GM13976 (cell line): ENCODE measurements around the gene SMIM29.
A peak's percentile ranks its signal among the peaks of the same experiment; 100 is the strongest.
"Not testable (repeated sequence)": the region's sequence is repeated elsewhere in the genome, so short reads cannot be mapped to it uniquely, and the experiment has no call there.

Experiments used
- DNase-seq: peaks from one replicate; pipeline ENCODE4 v3.0.0; 2012; ENCODE audit warnings: low spot score
- in situ Hi-C: fragments of 300-500 bp; cut with MboI; formaldehyde crosslinking; loops from one replicate; pipeline ENCODE4 v1.12.0; 2022; ENCODE audit warnings: low sequenced_read_pairs, mixed read lengths, inconsistent platforms; ENCODE audit not compliant: unreplicated experiment
- TF ChIP-seq, protein P1 (sequence below): IDR thresholded peaks from 2 replicates; pipeline ENCODE4 v1.5.1; 2012; ENCODE audit warnings: borderline replicate concordance, mild to moderate bottlenecking; ENCODE audit not compliant: insufficient read depth; ENCODE audit errors: extremely low read depth, missing control alignments, control extremely low read depth

SMIM29 gene

DNA sequence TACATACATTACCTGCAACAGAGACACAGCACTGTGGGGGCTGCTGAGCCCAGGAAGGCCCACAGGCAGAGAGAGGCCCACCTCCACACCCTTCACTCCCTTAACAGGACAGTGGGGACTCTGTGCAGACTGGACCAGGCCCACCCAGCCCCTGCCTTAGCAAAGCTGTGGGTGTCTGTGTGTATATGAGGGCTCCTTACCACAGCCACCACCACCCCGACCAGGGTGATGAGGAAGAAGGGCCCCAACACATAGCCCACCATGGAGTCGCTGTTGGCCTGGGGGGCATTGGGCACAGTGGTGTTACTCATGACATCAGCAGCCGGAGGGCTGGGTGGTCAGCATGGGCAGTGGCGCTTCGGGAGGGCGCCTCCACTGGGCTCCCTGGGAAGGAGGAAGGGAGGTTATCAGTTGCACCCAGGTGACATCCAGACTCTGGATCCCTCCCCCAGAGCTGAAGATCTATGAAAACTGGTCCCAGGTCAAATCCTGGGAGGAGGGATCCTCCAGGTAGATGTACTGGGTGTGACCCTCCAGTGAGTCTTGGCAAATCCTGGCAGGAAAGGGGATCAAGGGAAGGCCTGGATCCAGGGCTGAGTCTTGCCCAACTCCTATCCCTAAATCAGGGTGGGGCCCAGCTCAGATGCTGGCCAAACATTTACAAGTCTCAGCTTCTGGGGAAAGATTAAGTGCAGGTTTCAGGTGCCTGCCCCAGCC lies 1.2 kb downstream of the SMIM29 start:
- in situ Hi-C loops = loop anchor here (10.0 kb wide), 2 partner anchors 53 to 167 kb away; no protein-coding TSS in a partner anchor
- TF ChIP-seq, protein P1, sequence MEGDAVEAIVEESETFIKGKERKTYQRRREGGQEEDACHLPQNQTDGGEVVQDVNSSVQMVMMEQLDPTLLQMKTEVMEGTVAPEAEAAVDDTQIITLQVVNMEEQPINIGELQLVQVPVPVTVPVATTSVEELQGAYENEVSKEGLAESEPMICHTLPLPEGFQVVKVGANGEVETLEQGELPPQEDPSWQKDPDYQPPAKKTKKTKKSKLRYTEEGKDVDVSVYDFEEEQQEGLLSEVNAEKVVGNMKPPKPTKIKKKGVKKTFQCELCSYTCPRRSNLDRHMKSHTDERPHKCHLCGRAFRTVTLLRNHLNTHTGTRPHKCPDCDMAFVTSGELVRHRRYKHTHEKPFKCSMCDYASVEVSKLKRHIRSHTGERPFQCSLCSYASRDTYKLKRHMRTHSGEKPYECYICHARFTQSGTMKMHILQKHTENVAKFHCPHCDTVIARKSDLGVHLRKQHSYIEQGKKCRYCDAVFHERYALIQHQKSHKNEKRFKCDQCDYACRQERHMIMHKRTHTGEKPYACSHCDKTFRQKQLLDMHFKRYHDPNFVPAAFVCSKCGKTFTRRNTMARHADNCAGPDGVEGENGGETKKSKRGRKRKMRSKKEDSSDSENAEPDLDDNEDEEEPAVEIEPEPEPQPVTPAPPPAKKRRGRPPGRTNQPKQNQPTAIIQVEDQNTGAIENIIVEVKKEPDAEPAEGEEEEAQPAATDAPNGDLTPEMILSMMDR = no peak
- DNase-seq = no peak

DNA sequence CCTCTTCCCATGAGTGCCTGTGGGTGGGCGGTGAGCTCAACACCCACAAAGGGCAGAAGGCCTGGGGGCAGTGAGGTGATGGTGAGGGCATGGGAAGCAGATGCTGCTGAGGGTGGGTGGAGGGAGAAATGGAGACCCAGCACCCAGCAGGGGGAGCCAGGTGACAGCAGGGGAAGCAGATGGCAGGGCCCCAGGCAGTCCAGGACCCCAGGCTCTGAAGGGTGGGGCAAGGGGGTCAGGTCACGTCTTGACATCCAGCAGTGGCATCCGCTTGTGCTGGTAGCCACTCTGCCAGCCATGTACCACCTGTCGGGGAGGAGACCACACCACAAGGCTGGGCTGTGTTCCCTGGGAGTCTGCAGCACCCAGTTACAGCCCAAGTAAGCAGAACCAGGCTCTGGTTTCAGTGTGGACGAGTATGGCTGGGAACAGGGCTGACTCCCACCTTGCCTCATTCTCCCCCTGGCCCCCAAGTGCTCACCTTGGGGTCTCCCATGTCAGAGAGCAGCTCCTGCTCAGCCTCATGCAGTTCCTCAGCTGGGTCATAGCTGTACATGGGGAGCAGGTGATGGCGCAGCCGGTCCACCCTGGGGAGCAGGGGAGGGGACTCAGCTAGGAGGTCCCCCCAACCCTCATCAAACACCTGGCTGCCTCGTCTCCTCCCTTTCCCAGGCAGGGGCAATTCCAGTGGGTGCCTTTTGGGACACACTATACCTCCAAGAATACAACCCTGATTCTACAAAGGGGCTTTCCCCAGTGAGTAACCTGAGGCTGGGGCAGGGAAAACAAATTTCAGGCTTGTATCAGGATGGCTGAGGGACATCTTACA lies 2.0 kb downstream of the SMIM29 start:
- TF ChIP-seq, protein P1 = peak; percentile 81
- peak; percentile 73 for DNase-seq
- in situ Hi-C loops = loop anchor here (10.0 kb wide), 2 partner anchors 52 to 168 kb away; no protein-coding TSS in a partner anchor

DNA sequence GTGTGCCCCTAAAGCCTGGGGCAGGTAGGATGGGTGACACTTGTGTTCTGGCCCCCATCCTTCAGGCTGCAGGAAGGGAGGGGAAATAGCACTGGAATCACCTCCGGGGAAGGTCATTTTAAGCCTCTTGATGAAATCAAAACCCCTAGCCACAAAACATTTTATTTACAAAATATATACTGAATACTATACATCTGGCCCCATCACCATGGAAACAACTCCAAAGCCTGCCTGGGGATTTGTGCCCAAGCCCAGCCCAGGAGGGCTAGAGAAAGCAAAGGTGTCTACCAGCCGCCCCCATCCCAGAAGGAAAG lies 2.6 kb downstream of the SMIM29 start:
- TF ChIP-seq, protein P1 = no peak
- in situ Hi-C loops = loop anchor here (10.0 kb wide), 2 partner anchors 51 to 169 kb away; no protein-coding TSS in a partner anchor
- DNase-seq = no peak

DNA sequence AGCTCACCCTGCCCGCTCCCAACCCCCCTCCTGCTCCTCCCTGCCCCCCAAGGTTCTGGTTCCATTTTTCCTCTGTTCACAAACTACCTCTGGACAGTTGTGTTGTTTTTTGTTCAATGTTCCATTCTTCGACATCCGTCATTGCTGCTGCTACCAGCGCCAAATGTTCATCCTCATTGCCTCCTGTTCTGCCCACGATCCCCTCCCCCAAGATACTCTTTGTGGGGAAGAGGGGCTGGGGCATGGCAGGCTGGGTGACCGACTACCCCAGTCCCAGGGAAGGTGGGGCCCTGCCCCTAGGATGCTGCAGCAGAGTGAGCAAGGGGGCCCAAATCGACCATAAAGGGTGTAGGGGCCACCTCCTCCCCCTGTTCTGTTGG lies 3.1 kb downstream of the SMIM29 start:
- DNase-seq = not testable (repeated sequence)
- in situ Hi-C loops = loop anchor here (10.0 kb wide), 2 partner anchors 51 to 169 kb away; no protein-coding TSS in a partner anchor

DNA sequence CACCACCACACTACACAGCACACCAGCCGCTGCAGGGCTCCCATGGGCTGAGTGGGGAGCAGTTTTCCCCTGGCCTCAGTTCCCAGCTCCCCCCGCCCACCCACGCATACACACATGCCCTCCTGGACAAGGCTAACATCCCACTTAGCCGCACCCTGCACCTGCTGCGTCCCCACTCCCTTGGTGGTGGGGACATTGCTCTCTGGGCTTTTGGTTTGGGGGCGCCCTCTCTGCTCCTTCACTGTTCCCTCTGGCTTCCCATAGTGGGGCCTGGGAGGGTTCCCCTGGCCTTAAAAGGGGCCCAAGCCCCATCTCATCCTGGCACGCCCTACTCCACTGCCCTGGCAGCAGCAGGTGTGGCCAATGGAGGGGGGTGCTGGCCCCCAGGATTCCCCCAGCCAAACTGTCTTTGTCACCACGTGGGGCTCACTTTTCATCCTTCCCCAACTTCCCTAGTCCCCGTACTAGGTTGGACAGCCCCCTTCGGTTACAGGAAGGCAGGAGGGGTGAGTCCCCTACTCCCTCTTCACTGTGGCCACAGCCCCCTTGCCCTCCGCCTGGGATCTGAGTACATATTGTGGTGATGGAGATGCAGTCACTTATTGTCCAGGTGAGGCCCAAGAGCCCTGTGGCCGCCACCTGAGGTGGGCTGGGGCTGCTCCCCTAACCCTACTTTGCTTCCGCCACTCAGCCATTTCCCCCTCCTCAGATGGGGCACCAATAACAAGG lies 3.6 kb downstream of the SMIM29 start:
- in situ Hi-C loops = loop anchor here (10.0 kb wide), 2 partner anchors 50 to 170 kb away; no protein-coding TSS in a partner anchor
- DNase-seq = not testable (repeated sequence)

DNA sequence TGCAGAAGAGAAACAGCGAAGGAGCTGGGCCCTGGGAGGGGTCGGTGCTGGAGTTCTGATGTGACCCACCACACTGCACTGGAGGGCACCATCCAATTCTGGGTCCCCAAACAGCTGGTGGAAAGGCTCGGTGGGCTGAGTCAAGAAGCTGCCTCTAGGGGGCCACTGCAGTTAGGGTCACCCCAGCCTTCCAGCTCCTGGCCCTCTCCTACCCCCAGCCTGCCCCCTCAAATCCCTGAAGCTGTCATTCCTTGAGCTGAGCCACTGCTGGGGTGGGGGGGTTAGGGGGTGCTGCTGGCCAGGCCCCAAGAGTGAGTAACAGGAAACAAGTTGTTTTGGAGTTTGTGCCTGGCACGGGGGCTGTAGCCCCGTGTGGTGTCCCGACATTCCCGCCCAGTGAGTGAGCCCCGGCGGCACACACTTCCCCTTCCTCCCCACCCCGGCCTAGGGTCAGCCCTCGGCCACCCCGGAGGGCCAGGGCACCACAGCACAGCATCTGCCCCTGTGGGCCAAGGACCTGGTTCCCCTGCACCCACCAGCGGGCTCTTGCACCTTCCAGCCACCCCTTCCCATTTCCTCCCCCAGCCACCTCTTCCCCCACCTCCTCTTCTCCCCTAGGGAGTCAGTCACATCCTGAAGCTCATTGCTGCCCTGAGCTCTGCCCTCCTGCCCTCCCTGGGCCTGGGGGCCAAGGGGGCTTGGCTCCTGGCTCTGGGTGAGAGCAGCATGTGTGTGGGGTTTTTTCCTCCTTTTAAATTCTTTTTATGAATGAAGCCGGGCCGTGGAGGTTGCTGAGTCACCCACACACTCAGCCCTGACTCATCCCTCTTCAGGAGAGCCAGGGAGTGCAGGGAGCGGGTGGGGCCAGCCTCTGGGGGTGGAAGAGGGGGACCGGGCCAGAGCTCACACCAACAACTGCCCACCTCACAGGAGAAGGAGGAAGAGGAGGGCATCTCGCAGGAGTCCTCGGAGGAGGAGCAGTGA lies 4.6 kb downstream of the SMIM29 start:
- in situ Hi-C loops = loop anchor here (10.0 kb wide), 2 partner anchors 49 to 171 kb away; no protein-coding TSS in a partner anchor
- TF ChIP-seq, protein P1 = peak; percentile 14
- peak; percentile 36 for DNase-seq

DNA sequence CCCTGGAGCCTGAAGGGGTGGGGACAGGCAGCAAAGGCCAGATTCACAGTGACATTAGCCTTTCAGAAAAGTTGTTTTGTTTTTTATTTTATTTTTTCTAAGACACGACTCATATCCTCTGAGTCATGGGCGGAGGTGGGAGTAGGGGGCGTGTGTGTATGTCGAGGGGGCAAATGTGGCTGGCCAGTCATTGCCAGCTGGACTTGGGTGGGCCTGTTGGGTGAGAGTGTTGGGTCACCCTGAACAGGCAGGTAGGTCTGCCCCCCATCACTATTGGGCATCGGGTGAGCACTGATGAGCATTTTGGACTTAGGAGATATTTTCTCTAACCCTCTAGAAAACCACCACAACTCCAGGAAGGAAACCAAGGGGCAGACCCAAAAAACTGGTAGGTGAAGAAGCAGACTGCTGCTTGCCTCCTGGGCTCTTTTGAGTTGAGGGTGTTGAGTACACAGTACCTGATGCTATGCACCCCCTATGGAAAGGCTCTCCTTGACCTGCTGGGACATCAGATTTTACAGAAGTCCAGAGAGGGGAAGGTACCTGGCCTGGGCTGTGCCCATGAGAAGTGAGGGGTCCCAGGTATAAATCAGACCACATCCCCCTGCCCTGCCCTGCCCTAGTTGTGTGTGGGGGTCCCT lies 5.6 kb downstream of the SMIM29 start:
- TF ChIP-seq, protein P1 = no peak
- in situ Hi-C loops = loop anchor here (10.0 kb wide), 2 partner anchors 48 to 172 kb away; no protein-coding TSS in a partner anchor
- no peak for DNase-seq
